ENCODE data around the gene ANAPC10. TPM values are rescaled to one million over a fixed set of nuclear protein-coding genes. Genes with fewer than 3 reads are reported as not detected.

The ANAPC10 gene
- total and polyA plus RNA-seq, 2 of the 4 experiments (the other 2 are of a cell fraction), result 17.1 to 22.4 TPM

GRCh38 chr4:145019346-145019745 lies 78.7 kb downstream of the ANAPC10 start:
- Histone ChIP-seq H3K23ac (ENCODE audit: low read depth, low read length) (no peak overlapping the region), H3K4me3 (ENCODE audit: insufficient read depth, low read depth, low read length) (no peak overlapping the region), H2BK20ac (ENCODE audit: low read depth, low read length) (no peak overlapping the region), H3K9ac (ENCODE audit: low read depth, low read length) (no peak overlapping the region), H3K36me3 (ENCODE audit: control insufficient read depth, insufficient read depth, low read length) (no peaks in the 10 kb centered on the region), H3K9me1 (ENCODE audit: insufficient read depth, low read length) (no peaks in the 10 kb centered on the region), H3K4me1 (ENCODE audit: control insufficient read depth, insufficient read depth, low read length) (no peaks in the 10 kb centered on the region), H2BK5ac (ENCODE audit: low read depth, low read length, poor library complexity, severe bottlenecking) (no peak overlapping the region), H4K8ac (ENCODE audit: low read depth in 2 of 2, low read length in 2 of 2) (no peak overlapping the region), H3K14ac (replicated peaks; ENCODE audit: low read depth, low read length) (no peak overlapping the region), H2AK9ac (replicated peaks; ENCODE audit: low read depth, low read length, poor library complexity) (no peak overlapping the region), H3K18ac (ENCODE audit: low read depth, low read length) (no peak overlapping the region), H4K5ac (ENCODE audit: low read depth, low read length) (no peak overlapping the region), H4K91ac (ENCODE audit: insufficient read depth, low read depth, low read length) (no peak overlapping the region), H3K79me1 (ENCODE audit: low read depth in 1 of 2, low read length in 2 of 2) (no peaks in the 10 kb centered on the region), H2BK15ac (ENCODE audit: low read depth, low read length) (no peak overlapping the region), H3K9me3 (ENCODE audit: control insufficient read depth, insufficient read depth, low read length) (peaks cover under 1% of the 10 kb centered on the region; the same call in 1 of the 2 replicates), H3K27me3 (ENCODE audit: control insufficient read depth, insufficient read depth, low read length) (no peaks in the 10 kb centered on the region), H2BK120ac (ENCODE audit: low read depth, low read length) (no peak overlapping the region), H2AFZ (replicated peaks; ENCODE audit: low read length, poor library complexity) (no peak overlapping the region), H4K20me1 (ENCODE audit: insufficient read depth, low read length) (no peaks in the 10 kb centered on the region), H3K4ac (ENCODE audit: low read depth, low read length) (no peak overlapping the region), H2AK5ac (ENCODE audit: low read depth, low read length) (no peak overlapping the region), H3K27ac (ENCODE audit: insufficient read depth, low read length) (no peak overlapping the region), H3K4me2 (ENCODE audit: low read depth, low read length) (no peak overlapping the region), H3K56ac (ENCODE audit: extremely low read depth, insufficient read depth, low read length) (no peak overlapping the region)
- CTCF ChIA-PET, result no interaction called here
- DNase-seq (no peak), ATAC-seq (ENCODE audit: low read depth) (no peak)
- no CpG with 5 or more reads among the region's 1 CpG for WGBS, 2 experiments (ENCODE audit: extremely low coverage in 2 of 2, insufficient read length in 1 of 2)
- no peak for TF ChIP-seq NFE2L2 (IDR thresholded peaks at IDR 0.05; ENCODE audit: low read depth, low read length)
- no peak for TF ChIP-seq SMC3 (IDR thresholded peaks at IDR 0.05; ENCODE audit: low read depth, low read length)
- intact Hi-C loops (cut with micrococcal nuclease), result no loop called here
- in situ Hi-C loops (cut with MboI; ENCODE audit: low sequenced_read_pairs), result no loop called here
- BruUV-seq (replicated peaks), result no TSS peak
- dilution Hi-C loops (cut with HindIII; ENCODE audit: low sequenced_read_pairs, unreplicated experiment), result no loop called here
- POLR2A ChIA-PET (ENCODE audit: unreplicated experiment), result no interaction called here

Measured in IMR-90 (cell line).